ENCODE data around the gene SIGLEC5. TPM values are rescaled to one million over a fixed set of nuclear protein-coding genes. Genes with fewer than 3 reads are reported as not detected.

Gene SIGLEC5
- polyA plus RNA-seq, 3 donors from 2014 or later, result 0.49 TPM; not detected in 2

DNA sequence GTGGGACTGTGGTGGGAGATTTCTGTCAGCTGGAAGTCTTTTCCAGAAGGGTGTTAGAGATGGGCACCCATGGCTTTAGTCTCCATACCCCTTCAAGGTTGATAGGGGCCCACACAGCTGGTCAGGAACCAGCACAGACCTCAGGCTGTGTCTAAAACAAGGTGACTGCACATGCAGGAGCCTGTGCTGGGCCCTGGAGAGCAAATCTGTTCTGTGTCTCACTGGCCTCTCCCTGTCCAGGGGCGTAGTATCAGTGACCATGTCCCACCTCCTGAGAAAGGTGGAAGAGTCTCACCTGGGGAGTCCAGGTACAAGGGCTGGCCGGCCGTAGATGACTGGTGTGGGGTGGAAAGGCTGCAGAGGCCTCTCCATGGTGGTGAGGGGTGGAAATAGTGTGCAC, 39.8 kb downstream of the SIGLEC5 start:
- H3K4me1 Mint-ChIP-seq, result peaks cover 20 to 23% of the 10 kb centered on the region in 2 donors
- H3K9me3 Mint-ChIP-seq, result peaks cover 15 to 30% (median 21%) of the 10 kb centered on the region in 6 donors
- no peak for DNase-seq
- H3K27me3 Mint-ChIP-seq (ENCODE audit: low read depth in 3 of 3), result peaks cover 0 to 5% (median 0%) of the 10 kb centered on the region in 3 donors
- H3K27ac Mint-ChIP-seq, result no peak overlapping the region
- H3K4me3 Mint-ChIP-seq, result no peak overlapping the region
- peaks cover 23 to 27% (median 27%) of the 10 kb centered on the region in 3 donors for H3K36me3 Mint-ChIP-seq

DNA sequence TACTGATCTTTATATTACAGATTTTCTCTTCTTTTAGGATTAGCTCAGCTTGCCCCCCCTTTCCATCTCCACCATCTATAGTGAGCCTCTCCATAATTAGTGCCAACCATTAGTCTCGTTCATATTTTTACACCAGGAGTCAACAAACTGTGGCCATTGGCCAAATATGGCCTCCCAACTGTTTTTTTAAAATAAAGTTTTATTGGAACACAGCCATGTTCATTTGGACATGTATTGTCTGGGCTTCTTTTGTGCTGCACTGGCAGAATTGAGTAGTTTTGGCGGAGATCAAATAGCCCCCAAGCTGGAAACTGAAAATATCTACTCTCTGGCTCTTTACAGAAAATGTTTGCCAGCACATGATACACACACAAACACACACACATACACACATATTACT, 40.7 kb downstream of the SIGLEC5 start:
- DNase-seq, result no peak
- Mint-ChIP-seq H3K27ac (no peak overlapping the region), H3K9me3 (peaks cover 15 to 35% (median 24%) of the 10 kb centered on the region in 6 donors), H3K4me3 (no peak overlapping the region), H3K36me3 (peaks cover 32 to 36% (median 36%) of the 10 kb centered on the region in 3 donors), H3K27me3 (ENCODE audit: low read depth in 3 of 3) (peaks cover 0 to 3% (median 0%) of the 10 kb centered on the region in 3 donors), H3K4me1 (peaks cover 12 to 13% of the 10 kb centered on the region in 2 donors)

DNA sequence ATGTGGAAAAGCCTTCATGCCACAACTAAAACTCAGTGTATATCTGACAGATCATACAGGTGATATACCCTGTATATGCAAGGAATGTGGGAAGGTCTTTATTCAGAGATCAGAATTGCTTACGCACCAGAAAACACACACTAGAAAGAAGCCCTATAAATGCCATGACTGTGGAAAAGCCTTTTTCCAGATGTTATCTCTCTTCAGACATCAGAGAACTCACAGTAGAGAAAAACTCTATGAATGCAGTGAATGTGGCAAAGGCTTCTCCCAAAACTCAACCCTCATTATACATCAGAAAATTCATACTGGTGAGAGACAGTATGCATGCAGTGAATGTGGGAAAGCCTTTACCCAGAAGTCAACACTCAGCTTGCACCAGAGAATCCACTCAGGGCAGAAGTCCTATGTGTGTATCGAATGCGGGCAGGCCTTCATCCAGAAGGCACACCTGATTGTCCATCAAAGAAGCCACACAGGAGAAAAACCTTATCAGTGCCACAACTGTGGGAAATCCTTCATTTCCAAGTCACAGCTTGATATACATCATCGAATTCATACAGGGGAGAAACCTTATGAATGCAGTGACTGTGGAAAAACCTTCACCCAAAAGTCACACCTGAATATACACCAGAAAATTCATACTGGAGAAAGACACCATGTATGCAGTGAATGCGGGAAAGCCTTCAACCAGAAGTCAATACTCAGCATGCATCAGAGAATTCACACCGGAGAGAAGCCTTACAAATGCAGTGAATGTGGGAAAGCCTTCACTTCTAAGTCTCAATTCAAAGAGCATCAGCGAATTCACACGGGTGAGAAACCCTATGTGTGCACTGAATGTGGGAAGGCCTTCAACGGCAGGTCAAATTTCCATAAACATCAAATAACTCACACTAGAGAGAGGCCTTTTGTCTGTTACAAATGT, 42.7 kb downstream of the SIGLEC5 start:
- Mint-ChIP-seq H3K4me1 (no peaks in the 10 kb centered on the region), H3K9me3 (peaks cover 13 to 35% (median 24%) of the 10 kb centered on the region in 6 donors), H3K27me3 (ENCODE audit: low read depth in 3 of 3) (no peaks in the 10 kb centered on the region), H3K36me3 (peaks cover 51 to 54% (median 52%) of the 10 kb centered on the region in 3 donors), H3K27ac (no peak overlapping the region), H3K4me3 (no peak overlapping the region)
- no peak for DNase-seq

DNA sequence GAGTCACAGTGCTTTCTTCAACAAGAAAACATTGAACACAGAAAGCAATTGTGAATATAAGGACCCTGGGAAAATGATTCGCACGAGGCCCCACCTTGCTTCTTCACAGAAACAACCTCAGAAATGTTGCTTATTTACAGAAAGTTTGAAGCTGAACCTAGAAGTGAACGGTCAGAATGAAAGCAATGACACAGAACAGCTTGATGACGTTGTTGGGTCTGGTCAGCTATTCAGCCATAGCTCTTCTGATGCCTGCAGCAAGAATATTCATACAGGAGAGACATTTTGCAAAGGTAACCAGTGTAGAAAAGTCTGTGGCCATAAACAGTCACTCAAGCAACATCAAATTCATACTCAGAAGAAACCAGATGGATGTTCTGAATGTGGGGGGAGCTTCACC, 43.4 kb downstream of the SIGLEC5 start:
- Mint-ChIP-seq H3K27me3 (ENCODE audit: low read depth in 3 of 3) (no peaks in the 10 kb centered on the region), H3K27ac (no peak overlapping the region), H3K36me3 (peaks cover 54 to 60% (median 57%) of the 10 kb centered on the region in 3 donors), H3K4me3 (peak overlapping the region in 1 of 5 donors; percentile 17), H3K9me3 (peaks cover 13 to 35% (median 24%) of the 10 kb centered on the region in 6 donors), H3K4me1 (no peaks in the 10 kb centered on the region)
- DNase-seq, result no peak

DNA sequence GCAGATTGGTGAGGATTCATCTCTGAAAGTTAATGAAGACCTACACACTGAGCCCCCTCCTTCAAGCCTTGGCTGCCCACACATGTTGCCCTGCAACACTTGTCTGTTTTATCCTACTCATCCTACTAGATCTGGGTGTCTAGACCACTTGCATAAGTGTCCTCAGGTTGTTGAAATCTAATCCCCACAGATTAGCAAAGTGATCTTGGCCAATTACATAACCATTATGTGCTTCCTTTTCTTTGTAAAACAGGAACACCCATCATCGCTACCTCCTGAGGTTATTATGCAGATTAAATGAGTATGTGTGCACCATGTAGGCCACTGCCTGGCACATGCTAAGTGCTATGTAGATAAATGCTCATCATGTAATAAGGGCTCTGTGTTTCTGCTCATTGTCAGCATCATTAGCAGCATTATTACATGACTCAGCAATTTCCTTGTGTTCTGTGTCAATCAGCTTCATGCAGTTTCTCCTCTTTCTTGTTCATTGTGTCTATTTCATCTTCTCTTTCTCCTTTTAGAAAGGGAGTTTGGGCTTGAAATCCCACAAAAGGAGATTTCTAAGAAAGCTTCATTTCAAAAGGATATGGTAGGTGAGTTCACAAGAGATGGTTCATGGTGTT, 44.0 kb downstream of the SIGLEC5 start:
- peaks cover 13 to 35% (median 24%) of the 10 kb centered on the region in 6 donors for H3K9me3 Mint-ChIP-seq
- H3K36me3 Mint-ChIP-seq, result peaks cover 60 to 66% (median 63%) of the 10 kb centered on the region in 3 donors
- no peaks in the 10 kb centered on the region for H3K27me3 Mint-ChIP-seq (ENCODE audit: low read depth in 3 of 3)
- H3K4me3 Mint-ChIP-seq, result no peak overlapping the region
- DNase-seq, result no peak
- no peaks in the 10 kb centered on the region for H3K4me1 Mint-ChIP-seq
- no peak overlapping the region for H3K27ac Mint-ChIP-seq

DNA sequence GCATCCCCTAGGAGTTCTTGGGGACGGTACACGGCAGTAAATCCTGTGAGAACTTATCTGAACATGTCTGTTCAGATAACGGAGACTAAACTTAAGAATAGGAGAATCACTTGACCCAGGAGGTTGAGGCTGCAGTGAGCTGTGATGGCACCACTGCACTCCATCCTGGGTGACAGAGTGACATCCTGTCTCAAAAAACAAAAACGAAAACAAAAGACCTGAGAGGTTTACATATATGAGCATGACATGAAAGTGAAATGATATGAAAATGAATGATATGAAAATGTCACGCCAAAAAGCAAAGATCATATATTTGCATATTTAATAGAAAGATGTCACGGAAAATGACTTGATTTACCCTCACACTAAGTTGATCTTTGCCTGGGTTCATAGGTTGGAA, 53.4 kb downstream of the SIGLEC5 start:
- DNase-seq, result no peak

DNA sequence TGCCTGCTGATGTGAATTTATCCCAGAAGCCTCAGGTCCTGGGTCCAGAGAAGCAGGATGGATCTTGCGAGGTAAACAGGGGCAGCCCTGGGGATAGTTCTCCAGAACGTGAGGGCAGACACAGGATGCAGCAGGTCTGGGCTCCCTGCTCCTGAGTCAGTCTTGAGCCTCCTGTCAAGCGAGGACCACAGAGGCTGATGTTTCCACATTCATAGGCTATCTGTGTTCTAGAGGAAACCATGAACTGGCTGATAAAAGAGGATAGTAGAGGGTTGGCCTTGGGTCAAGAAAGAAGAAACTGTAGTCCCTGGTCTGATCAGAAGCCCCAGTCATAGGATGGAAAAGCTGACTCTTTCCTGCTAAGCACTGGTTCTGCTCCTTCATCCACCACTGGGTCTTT, 56.9 kb downstream of the SIGLEC5 start:
- H3K27me3 Mint-ChIP-seq (ENCODE audit: low read depth in 3 of 3), result peaks cover 0 to 7% (median 6%) of the 10 kb centered on the region in 3 donors
- H3K9me3 Mint-ChIP-seq, result peaks cover 0 to 2% (median 0%) of the 10 kb centered on the region in 6 donors
- H3K4me3 Mint-ChIP-seq, result peak overlapping the region in 1 of 5 donors; percentile 21
- no peak overlapping the region for H3K27ac Mint-ChIP-seq
- DNase-seq, result no peak
- H3K36me3 Mint-ChIP-seq, result peaks cover 10 to 18% (median 14%) of the 10 kb centered on the region in 3 donors
- H3K4me1 Mint-ChIP-seq, result peaks cover 30 to 40% of the 10 kb centered on the region in 2 donors

More for the DNA sequence above, 53.4 kb downstream of the SIGLEC5 start:
- H3K27me3 Mint-ChIP-seq (ENCODE audit: low read depth in 3 of 3), result no peaks in the 10 kb centered on the region
- no peaks in the 10 kb centered on the region for H3K9me3 Mint-ChIP-seq
- H3K27ac Mint-ChIP-seq, result peak overlapping the region in 1 of 6 donors; percentile 23
- H3K4me1 Mint-ChIP-seq, result peaks cover 16 to 20% of the 10 kb centered on the region in 2 donors
- peaks cover 27 to 36% (median 29%) of the 10 kb centered on the region in 3 donors for H3K36me3 Mint-ChIP-seq
- no peak overlapping the region for H3K4me3 Mint-ChIP-seq

DNA sequence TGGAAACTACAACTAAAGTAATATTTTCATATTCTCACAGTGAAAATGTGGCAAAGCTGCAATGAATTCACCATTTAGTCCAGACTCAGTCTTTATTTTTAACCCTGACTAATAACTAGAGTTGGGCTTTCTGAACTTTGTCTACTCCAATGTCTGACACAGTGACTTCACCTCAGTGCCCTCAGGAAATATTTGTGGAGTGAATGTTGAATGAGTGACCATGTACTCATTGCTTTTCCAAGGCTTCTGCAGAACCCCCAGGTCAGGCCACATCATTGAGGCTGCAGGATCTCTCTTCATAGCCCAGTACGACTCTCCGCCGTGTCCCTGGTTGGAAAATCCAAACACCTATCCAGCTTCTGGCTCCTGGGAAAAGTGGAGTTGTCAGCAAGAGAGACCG, 57.3 kb downstream of the SIGLEC5 start:
- H3K27ac Mint-ChIP-seq, result no peak overlapping the region
- no peak for DNase-seq

DNA sequence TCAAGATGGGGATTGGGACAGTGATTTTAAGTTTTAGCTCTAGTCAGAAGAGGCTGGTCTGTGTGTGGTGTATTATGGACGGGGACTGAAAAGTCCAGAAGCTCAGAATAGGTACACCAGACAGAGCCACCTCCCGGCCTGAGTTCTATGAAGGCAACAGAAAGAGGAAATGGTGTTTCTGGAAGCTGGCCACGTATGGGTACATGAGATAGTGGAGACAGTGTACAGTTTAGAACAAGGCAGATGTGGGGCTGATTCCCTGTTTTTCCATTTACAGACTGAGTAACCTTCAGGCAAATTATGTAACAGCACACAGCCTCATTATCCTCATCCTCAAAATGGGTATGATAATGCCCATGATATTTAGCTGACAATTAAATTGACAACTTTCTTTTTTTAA, 57.8 kb downstream of the SIGLEC5 start:
- H3K9me3 Mint-ChIP-seq, result peaks cover 0 to 4% (median 0%) of the 10 kb centered on the region in 6 donors
- peak overlapping the region; percentile 48 to 100 (median 94) for H3K4me3 Mint-ChIP-seq
- H3K36me3 Mint-ChIP-seq, result peaks cover 10 to 18% (median 14%) of the 10 kb centered on the region in 3 donors
- H3K27me3 Mint-ChIP-seq (ENCODE audit: low read depth in 3 of 3), result peaks cover 0 to 11% (median 6%) of the 10 kb centered on the region in 3 donors
- peaks cover 30 to 40% of the 10 kb centered on the region in 2 donors for H3K4me1 Mint-ChIP-seq
- no peak for DNase-seq
- peak overlapping the region in 2 of 6 donors; percentile 36 for H3K27ac Mint-ChIP-seq

More for the DNA sequence above, 57.3 kb downstream of the SIGLEC5 start:
- H3K4me1 Mint-ChIP-seq, result peaks cover 30 to 40% of the 10 kb centered on the region in 2 donors
- H3K27me3 Mint-ChIP-seq (ENCODE audit: low read depth in 3 of 3), result peaks cover 0 to 11% (median 6%) of the 10 kb centered on the region in 3 donors
- H3K4me3 Mint-ChIP-seq, result no peak overlapping the region
- peaks cover 0 to 4% (median 0%) of the 10 kb centered on the region in 6 donors for H3K9me3 Mint-ChIP-seq
- H3K36me3 Mint-ChIP-seq, result peaks cover 10 to 18% (median 14%) of the 10 kb centered on the region in 3 donors

DNA sequence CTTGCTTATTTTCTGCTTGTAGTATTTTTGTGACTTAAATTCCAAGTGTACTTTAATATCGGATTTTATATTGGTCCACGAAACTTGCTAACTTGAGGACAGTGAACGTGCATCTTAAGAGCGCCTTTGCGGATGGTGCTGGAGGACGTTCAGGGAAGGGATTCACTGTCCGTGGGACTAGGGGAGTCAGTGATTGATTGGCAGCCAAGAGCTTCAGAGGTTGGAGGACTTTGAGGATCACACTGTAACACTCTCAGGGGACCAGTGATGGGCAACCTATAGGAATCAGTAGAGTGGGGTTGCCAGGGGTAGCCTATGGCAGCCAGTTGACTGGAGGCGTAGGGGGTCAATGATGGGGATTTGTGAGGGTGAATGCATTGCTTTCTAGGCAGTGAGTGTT, 58.6 kb downstream of the SIGLEC5 start:
- Mint-ChIP-seq H3K4me3 (peak overlapping the region; percentile 93 to 100 (median 97)), H3K9me3 (peaks cover 0 to 4% (median 0%) of the 10 kb centered on the region in 6 donors), H3K27me3 (ENCODE audit: low read depth in 3 of 3) (peaks cover under 1 to 15% (median 7%) of the 10 kb centered on the region in 3 donors), H3K27ac (peak overlapping the region; percentile 3 to 92 (median 63)), H3K36me3 (peaks cover 6 to 10% (median 6%) of the 10 kb centered on the region in 3 donors), H3K4me1 (peaks cover 30 to 40% of the 10 kb centered on the region in 2 donors)
- no peak for DNase-seq

DNA sequence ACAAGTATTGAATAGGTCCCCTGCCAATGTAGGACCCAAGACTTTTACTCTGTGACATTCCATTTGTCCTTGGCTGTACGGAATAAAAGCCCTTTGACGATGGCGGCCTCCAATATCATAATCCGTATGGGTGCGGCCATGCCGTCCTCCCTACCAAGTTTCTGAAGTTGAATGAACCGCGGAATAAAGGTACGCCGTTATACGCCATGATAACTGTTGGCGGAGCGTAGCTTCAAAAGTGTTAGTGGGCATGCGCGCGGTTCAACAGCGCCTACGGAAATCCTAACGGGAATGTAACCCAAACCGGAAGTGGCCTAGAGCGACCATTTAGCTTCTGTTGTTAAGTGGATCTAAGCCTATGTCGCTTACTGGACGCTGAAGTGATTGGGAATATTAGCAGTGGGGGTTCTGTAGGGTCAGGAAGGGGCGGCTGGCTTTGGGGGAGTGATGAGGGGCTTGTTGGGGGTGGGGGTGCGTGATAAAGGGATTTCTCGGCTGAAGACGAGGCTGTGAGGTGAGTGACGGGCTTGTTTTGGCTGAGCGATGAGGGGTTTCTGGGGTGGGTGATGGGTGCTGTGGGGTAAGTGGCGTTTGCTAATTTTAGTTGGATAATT, 59.1 kb downstream of the SIGLEC5 start, which contains the start of gene ZNF175:
Gene ZNF175, plus strand, starts transcription at position 322 of the 614 bp plus-strand sequence. CDS start 2,047 bp downstream, outside the sequence.
- peaks cover 0 to 5% (median 0%) of the 10 kb centered on the region in 6 donors for H3K9me3 Mint-ChIP-seq
- peak; percentile 72 to 75 (median 75) for DNase-seq
- peaks cover 30 to 40% of the 10 kb centered on the region in 2 donors for H3K4me1 Mint-ChIP-seq
- H3K4me3 Mint-ChIP-seq, result peak within 1 kb of the TSS; percentile 93 to 100 (median 97)
- H3K36me3 Mint-ChIP-seq, result peaks cover 5 to 9% (median 6%) of the 10 kb centered on the region in 3 donors
- H3K27me3 Mint-ChIP-seq (ENCODE audit: low read depth in 3 of 3), result peaks cover 1 to 15% (median 8%) of the 10 kb centered on the region in 3 donors
- H3K27ac Mint-ChIP-seq, result peak within 1 kb of the TSS; percentile 35 to 92 (median 63)

DNA sequence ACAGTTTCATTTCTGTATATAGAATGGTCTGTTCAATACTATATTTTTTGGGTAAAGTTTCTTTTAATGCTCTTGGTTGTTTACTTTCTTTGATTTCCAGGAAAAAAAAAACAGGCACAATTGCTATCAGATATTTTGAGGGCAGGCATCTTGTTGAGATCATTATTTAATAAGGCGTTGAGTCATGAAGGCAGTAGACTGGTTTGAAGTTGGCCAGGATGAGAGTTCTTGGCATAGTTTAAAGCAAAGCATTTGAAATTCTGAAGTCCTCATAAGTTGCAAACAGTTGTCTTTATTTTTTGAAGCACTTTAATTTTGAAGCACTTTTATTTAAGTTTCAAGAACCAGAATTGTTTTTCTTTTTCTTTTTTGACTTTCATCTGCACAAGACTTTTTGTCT, 61.7 kb downstream of the SIGLEC5 start:
- Mint-ChIP-seq H3K27me3 (ENCODE audit: low read depth in 3 of 3) (peaks cover 4 to 25% (median 8%) of the 10 kb centered on the region in 3 donors), H3K36me3 (peaks cover 0 to 2% (median 0%) of the 10 kb centered on the region in 3 donors), H3K9me3 (peaks cover 0 to 9% (median 0%) of the 10 kb centered on the region in 6 donors), H3K4me3 (no peak overlapping the region), H3K27ac (no peak overlapping the region), H3K4me1 (peaks cover 26 to 36% of the 10 kb centered on the region in 2 donors)
- no peak for DNase-seq

DNA sequence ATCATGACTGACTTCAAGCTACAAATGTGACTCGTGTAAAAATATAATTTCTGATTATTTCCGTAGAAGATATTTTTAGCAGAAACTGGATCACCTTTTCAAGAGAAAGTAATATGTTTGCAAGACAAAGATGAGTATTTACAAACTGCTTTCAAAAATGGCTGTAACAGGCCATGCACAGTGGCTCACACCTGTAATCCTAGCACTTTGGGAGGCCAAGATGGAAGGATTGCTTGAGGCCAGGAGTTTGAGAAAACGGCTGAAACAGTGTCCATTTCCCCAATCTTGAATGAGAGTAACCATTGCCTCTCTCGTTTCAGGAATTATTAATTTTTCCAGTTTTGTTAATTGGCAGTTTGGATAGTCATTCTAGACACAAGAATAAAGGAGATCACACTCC, 62.6 kb downstream of the SIGLEC5 start:
- Mint-ChIP-seq H3K4me1 (peaks cover 21 to 27% of the 10 kb centered on the region in 2 donors), H3K4me3 (no peak overlapping the region)

More for the DNA sequence above, 62.6 kb downstream of the SIGLEC5 start:
- Mint-ChIP-seq H3K27me3 (ENCODE audit: low read depth in 3 of 3) (peaks cover 4 to 27% (median 10%) of the 10 kb centered on the region in 3 donors), H3K27ac (no peak overlapping the region), H3K9me3 (peaks cover 0 to 9% (median 0%) of the 10 kb centered on the region in 6 donors), H3K36me3 (no peaks in the 10 kb centered on the region)
- DNase-seq, result no peak

Data from immature natural killer cell (primary cell).